Islet precursor cell (in vitro differentiated cells): ENCODE measurements around the gene SYNGR1.

Source experiments
- DNase-seq: peaks from one replicate; pipeline ENCODE4 v3.0.0-alpha.2; 2018

The SYNGR1 gene, protein sequence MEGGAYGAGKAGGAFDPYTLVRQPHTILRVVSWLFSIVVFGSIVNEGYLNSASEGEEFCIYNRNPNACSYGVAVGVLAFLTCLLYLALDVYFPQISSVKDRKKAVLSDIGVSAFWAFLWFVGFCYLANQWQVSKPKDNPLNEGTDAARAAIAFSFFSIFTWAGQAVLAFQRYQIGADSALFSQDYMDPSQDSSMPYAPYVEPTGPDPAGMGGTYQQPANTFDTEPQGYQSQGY

DNA sequence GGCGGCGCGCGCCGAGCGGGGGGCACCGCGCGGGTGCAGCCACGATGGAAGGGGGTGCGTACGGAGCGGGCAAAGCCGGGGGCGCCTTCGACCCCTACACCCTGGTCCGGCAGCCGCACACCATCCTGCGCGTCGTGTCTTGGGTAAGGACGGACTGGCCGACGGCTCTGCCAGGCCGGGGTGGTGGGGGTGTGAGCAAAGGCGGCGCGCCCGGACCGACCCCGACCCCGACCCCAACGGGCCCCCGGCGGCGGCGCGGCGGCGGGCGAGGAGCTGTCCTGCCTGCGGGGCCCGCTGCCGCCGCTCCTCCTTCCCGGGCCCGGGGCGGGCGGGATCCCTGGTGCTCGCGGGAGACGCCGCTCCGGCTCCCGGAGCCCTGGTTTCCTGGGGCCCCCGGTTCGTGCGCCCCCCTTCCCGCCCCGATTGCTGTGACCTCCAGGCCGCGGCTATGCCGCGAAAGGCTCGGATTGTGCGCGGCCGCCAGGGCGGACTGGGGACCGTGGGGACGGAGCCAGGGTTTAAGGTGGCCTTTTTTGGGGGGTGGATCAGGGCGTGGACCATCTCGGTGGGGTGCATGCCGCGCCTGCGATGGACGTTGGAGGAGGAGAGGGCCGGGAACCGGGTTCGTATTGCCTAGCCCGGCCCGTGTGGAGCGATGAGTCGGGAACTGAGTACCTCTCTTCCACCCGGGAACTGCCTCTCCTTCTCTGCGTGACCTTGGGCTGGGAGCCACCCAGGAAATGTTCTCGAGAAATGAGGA is at the start of gene SYNGR1:
TSS of gene SYNGR1 (plus strand) at position 25 of the 760 bp plus-strand sequence. CDS start at position 45, 20 bp downstream.
- DNase-seq, result peak; percentile 58

DNA sequence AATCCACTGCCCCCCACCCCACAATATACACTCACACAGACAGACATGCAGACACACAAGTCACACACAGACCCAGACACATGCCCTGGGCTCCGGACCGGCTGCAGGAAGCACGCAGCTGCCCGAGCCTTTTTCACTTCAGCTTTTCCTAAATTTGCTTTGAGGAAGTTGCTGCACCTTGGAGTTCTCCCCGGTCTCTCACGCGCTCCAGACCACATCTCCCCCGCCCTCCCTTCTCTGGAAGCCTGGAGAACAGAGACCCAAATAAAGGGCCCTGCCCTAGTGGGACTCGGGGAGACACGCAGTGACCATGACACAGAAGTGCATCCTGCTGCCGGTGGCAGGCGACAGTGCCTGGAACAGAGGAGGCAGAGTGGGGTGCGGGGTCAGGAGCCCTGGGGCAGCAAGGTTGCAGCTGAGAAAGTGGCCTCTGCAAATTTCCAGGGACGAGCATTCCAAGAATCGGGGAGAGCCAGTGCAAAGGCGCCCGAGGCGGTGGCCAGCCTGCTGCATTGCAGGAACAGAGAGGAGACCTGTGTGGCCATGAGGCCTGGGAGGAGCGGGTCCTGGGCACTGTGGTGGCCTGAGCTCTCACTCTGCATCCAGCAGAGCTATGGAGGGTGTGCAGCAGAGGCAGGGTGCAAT is 49.5 kb upstream of the SYNGR1 start:
- peak; percentile 93 for DNase-seq

DNA sequence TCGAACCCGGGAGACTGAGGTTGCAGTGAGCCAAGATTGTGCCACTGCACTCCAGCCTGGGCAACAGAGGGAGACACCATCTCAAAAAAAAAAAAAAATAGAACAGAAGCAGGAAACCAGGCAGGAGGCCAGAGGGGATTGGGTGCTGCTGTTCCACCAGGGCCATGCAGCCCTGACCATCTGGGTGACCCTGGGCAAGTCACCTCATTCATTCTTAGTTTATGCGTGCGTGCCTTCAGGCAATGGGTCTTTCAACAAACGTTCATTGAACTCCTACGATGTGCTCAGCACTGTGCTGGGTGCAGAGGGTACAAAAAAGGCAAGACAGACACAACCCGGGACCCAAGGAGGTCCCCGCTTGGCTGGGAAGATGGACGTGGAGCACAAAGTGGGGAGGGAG is 48.7 kb upstream of the SYNGR1 start:
- DNase-seq, result no peak

DNA sequence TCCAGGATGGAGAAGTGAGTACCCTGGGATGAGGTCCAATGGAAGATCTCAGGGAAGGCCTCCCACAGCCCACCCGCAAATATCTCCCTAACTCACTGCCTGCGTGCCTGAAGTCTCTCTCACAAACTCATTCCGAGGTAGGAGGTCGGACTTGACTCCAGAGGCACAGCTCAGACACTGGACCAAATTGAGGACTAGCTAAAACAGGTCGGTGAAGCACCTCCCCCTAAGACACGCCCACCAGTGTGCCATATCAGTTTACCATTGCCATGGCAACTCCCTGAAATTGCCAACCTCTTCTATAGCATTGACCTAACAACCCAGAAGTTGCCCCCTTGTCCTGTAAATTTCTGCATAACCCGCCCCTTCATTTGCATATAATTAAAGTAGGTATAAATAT is 47.9 kb upstream of the SYNGR1 start:
- no peak for DNase-seq

DNA sequence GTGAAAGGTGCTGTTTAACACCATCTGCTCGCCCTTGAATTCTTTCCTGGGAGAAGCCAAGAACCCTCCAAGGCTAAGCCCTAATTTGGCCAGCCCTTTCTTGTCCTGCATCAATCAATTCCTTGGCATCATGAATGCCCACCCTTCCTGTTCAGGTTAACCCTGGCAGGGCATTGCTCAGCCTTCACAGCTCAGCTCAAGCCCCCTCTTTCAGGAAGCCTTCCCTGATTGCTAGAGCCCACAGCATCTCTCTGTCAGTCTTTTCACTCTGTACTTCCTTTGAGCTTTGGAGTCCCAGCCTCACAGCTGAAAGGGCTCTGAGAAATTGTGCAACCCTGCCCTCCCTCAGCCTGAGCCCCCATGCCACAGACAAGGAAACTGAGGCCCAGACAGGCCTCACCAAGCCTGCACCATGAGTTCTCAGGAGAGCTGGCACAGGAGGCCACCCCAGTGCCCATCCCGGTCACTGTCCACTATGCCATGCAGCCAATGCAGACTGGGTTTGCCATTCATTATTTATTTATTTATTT is 47.3 kb upstream of the SYNGR1 start:
- no peak for DNase-seq

DNA sequence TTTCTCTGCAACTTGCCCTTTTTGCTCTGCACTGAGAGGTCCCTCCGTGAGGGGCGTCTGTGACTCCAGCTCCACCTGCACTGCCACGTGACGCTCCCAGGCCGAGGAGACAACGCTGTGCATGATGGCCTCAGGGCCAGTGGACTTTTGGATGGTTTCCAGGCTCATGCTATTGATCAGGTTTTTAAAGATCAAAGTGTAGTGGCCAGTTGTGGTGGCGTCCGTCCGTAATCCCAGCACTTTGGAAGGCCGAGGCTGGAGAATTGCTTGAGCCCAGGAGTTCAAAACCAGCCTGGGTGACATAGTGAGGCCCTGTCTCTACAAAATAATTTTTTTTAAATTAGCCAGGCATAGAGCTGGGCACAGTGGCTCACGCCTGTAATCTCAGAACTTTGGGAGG is 46.4 kb upstream of the SYNGR1 start:
- DNase-seq, result peak; percentile 70

DNA sequence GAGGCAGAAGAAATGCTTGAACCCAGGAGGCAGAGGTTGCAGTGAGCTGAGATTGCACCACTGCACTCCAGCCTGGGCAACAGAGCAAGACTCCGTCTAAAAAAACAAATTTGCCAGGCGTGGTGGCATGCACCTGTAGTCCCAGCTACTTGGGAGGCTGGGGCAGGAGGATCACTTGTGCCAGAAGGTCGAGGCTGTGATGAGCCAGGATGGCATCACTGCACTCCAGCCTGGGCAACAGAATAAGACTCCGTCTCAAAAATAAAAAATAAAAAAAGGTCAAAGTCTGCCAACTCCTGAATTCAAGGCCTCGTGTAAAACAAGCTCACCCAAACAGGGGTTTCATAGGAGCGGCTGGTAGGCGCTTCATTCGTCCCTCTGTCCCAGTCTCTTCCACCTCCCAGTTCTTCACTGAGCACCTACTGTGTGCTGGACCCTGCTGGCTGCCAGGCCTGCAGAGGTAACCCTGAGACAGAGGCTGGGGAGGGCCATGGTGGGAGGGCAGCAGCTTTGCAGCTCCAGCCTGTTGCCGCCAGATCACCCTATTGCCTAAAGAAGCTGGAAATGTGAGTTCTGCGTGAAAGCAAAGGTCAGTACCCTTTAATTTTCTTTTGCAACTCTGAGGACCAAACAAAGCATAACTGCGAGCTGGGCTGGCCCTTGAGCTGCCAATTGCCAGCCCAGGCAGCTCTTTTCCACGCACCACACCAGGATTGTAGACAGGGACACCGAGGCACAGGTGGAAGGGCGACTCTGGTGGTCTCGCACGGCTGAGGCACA is 45.7 kb upstream of the SYNGR1 start:
- no peak for DNase-seq

DNA sequence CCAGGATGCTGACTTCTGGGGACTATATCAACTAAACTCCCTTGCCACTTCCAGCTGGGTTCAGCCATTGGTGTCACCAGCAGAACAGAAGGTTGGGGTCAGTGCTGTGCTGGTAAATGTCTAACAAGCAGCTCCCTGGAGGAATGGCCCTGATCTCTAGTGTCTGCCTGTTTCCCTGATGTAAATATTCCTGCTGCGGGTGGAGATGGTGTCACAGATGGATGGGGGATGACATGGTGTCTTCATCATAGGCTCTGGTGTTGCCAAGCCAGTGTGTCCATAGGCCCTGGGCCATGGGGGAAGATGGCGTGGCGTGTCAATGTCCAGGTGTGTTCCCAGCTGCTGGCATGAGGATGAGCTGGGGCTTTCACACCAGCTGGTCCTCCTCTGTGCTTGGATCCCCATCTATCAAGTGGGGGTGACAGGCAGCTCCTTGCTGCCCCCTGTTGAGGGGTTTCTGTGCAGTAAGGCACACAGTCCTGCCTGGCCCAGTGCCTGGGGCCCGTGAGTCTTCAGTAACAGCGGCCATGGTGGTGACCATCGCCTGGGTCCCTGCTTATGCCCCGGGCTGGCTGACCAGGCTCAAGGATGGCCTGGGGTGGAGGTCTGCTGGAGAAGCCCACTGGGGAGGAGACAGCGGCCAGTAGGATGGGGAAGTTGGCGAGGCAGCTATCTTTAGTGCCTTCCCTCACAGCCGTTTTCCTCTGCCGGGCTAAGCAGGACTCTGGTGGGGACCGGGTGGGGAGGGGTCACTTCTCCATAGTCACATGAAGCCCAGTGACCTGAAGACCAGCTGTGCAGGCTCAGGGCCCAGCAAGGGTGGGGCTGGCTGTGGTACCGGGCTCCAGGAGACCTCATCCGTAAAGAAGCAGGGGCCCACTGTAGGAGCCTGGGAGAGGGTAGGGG is 43.1 kb upstream of the SYNGR1 start:
- peak; percentile 69 for DNase-seq

DNA sequence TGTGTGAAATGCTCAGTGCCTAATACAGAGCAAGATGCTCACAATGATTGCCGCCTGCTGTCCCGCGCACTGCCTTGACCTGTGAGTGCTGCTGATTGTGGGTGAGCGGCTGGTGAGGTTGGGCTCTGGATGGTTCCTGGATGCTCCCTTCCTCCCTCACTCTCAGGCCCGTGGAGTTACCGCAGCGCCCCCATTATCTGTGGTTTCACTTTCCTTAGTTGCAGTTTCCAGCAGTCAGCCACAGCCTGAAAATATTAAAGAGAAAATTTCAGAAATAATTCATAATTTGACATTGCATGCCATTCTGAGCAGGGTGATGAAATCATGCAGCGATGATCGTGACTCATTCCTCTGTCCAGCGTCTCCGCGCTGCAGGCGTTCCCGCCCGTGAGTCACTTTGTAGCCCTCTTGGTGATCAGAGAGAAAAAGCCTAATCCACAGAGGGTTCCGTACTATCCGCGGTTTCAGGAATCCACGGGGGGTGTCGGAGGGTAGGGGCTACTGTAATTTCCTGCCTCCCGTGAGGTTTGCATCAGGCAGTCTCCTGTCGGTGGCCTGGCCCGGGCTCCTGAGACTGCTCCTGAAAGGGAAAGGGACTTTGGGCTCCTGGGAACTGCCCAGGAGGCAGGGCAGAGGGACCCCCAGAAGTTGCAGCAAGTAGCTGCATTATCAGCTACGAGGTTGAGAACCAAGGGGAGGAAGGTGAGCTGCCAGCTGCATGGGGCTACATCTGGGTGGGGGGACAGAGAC is 41.0 kb upstream of the SYNGR1 start:
- peak; percentile 88 for DNase-seq

DNA sequence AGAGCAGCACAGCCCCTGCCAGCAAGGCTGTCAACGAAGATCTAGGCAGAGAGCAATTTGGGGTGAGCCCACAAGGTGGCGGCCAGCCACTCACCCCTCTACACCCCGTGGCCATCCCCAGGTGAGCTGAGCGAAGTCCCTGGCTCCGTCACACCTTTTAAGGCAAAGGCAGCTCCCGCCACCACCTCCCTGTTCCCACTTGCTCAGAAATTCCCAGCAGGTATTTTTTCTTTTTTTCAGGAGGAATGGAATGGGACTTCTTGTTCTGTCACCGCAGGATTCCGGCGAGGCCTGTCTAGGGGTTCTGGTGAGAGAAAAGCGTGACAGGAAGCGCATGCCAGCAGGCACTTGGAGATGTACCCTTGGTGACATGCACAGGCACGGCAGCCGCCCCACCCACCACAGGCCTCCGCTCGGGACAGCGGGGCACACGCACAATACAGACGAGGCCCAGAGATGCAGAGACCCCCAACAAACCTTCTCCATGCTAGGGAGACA is 40.4 kb upstream of the SYNGR1 start:
- DNase-seq, result peak; percentile 81

DNA sequence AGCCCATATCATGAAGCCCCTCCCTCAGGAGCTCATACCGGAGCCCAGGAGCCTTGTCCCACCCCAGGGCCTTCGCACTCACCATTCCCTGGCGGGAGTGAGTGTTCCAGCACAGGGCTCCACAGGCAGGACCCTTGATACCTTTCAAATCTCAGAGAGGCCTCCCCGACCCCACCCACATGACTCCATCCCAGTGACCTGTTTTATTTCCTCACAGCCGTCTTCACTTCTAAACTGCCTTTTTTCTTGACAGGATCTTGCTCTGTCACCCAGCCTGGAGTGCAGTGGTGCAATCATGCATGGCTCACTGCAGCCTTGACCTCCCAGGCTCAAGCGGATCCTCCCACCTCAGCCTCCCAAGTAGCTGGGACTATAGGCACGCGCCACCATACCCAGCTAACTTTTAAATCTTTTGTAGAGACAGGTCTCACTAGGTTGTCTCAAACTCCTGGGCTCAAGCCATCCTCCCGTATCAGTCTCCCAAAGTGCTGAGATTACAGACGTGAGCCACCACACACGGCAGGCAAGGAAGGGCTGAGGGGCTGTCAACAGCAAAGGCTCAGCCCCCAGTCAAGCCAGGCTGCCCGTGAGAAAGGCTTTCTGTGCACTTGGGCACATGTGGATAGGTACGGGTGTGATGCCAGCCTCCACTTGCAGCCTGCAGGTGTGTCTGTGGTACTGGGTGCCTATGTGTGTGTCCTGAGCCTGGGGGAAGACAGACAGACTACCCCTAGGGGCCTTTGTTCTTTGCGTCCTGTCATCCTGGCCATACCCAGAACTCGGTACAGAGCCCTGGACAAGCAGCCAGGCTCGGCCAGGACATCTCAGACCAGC is 39.7 kb upstream of the SYNGR1 start:
- peak; percentile 68 for DNase-seq

DNA sequence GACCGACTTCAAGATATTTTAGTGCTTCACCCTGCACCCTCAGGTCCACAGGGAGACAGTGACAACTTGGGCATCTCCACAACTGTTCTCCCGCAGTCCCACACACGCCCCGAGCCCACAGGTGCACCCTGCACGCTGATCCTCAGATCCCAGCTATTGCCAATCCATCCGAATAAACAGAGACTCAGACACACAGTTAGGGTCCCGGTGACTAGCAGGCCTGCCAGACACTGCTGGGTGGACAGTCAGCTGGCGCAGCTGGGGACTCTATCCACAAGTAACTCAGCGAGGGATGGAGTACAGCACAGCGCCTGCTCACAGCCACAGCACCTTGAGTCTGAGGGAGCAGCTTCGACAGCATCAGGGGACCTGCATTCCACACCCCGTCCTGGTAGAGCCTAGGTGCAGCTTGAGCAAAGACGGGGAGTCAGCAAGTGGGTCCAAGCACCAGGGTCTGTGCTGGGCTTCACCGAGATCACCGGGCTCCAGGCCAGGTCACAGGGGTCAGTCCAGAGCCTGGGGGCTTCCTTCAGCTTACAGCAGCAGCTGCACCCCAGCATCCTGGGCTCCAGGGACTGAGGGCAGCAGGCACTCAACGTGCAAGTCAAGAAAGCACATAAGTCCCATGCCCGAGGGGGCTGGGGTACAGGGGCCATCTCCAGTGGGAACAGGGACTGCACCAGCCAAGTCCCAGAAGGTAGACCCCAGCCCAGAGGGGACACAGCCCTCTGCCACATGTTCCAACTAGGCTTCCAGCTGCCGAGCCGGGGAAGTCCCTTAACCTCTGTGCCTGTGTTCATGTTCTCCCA is 38.0 kb upstream of the SYNGR1 start:
- DNase-seq, result peak; percentile 71

DNA sequence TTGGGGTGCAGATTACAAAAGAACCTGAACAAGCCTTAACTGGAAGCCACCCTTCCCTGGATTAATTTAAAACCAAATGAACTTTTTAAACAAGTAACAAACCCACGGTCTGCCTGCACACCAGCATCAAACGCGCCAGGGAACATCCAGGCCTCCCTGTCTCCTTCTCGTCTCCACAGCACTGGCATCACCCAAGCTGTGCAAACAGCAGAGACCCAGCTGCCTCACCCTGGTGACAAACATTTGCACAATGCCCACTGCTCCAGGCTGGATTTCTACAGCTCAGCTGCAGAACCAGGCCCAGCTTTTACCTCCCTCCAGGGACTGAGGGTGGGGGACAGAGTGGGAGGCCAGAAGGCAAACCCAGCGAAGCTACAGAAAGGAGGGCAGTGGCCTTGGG is 37.4 kb upstream of the SYNGR1 start:
- no peak for DNase-seq

DNA sequence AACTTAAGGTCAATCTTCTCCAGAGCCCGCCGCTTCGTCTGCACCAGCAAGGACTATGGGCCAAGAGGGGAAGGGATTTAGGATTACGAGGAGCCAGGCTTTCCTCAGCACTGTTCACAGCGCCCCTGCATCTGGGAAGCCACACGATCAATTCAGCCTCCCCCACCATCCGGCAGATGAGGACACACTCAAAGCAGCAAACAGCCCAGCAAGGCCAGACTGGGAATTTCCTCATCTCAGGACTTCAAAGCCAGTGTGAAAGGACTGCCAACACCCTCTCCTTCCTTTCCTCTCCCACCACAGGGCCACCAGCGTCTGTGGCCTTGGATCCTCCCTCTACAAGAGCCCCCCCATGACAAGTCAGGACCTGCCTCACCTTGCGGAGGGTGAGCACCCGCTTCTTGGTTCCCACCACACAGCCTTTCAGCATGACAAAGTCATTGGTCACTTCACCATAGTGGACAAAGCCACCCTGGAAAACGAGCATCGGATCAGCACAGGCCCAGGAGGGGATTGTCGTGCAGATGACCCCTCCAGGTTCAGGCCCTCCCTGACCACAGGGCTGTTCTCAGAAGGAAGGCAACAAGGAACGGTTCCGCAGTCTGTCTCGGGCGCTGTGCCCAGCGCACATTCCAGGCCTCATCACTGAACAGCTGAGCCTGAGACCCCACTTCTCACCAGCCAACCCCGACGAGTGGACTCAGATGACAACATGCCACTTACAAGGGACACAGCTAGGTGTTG is 36.4 kb upstream of the SYNGR1 start:
- DNase-seq, result peak; percentile 51

DNA sequence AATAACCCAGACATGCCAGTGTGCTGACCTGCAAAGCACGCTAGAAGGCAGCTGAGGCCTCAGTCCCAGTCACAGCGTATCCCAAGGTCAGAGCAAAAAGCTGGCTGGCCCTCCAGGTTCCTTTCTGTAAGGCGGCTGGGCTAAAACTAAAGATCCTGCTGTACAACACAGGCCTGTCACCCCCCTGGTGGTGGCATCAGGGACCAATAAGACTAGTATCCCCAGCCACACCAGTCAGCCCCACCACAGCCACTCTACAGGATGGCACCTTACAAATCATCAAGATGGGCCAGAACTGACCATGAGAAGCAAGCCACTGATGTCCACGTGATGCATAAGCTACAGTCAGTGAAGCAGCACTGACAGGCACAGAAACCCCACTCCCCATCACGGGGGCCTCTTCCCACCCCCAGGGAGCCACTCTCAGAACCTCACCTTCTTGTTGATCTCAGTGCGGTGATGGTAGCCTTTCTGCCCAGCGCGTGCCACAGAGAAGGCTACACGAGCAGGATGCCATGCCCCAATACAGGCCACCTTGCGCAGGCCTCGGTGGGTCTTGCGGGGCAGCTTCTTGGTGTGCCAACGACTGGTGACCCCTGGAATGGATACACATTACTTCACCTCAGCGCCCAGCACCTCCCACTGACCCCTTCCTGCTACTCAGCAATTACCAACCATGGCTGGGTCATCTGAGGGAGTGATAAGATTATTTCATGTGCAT is 35.4 kb upstream of the SYNGR1 start:
- DNase-seq, result peak; percentile 58

DNA sequence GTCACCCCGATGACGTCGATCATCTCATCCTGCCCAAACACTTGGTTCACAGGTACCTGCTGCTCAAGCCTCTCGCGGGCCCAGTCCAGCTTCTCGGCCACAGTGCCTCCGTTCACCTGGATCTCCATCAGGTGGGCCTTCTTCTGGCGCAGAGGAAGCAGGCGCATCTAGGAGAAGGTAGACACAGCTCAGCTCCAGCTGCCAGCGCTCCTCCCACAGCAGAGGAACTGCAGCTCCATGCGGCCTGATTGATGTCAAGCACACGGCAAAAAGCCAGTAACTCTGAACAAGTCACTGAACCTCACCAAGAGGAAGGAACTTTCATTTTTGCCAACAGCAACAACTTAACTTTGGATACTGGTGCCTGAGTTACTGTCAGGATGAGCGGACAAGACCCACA is 34.4 kb upstream of the SYNGR1 start:
- DNase-seq, result no peak

DNA sequence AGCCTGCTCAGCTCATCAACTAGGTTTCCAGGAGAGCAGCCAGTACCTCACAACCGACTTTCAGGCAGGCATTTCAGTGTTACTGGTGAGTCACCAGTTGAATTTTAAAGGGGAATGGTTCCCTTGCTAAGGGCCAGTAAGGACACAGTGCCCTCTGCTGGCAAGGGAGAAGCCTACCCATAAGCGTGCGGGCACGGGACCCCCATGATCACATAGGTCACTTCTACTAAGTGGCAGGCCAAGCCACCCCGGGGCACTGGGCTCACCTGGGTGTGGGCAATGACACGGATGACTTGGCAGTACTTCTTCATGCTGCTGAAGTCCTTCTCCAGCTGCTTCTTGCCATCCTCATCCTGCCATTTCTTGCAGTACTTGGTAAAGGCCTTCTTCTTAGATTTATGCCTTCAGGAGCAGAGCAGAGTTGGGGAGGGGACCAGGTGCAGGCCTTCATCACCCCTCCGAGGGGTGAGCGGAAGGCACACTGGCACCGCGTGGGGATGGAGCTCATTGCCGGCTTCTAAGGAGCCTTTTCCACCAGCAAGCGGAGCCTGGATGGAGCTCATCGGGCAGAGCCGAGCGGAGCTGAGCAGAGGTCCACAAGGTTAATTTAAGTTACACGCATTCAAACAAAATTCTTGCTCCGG is 33.2 kb upstream of the SYNGR1 start:
- DNase-seq, result peak; percentile 92
